Measurements from ENCODE around the gene JDP2.
"Not testable (repeated sequence)": the region's sequence is repeated elsewhere in the genome, so short reads cannot be mapped to it uniquely, and the experiment has no call there.

Gene JDP2, protein sequence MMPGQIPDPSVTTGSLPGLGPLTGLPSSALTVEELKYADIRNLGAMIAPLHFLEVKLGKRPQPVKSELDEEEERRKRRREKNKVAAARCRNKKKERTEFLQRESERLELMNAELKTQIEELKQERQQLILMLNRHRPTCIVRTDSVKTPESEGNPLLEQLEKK

DNA sequence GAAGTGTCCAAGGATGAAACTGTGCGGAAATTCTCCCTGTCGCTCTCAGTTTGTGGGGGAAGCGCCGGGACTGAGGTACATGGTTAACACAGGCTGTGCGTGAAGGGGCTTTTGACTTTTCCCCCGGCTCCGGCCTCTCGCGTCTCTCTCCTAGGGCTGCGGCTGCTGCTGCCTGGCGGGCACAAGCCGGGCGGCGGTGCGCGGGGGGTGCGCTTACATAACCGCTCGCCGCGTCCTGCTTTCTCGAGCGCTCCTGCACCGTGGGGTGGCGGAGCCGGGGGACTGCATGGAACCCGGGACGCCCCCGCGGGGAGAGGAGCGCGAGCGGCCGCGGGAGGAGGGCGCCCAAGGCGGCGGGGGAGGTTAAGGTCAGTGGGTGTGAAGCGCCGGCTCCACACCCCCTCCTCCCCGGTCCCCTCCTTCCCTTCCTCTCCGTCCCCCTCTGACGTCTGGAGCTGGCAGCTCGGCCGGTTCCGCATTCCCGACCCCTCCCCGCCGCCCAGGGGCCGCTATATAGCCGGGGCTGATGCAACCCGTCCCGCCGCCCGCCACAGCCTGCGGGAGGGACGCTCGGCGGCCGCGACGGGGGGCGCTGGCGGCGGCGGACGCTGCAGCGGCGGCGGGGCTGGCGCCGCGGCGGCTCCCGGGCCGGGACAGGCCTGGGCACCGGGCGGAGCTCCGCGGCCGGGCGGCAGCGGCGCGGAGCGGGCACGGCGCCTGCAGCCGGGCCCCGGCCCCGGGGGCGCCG, at the start of gene JDP2:
Gene JDP2 (plus strand): TSS at position 541 of the 748 bp plus-strand sequence. CDS start 9,899 bp downstream, outside the sequence.
- peak; percentile 24 for DNase-seq

DNA sequence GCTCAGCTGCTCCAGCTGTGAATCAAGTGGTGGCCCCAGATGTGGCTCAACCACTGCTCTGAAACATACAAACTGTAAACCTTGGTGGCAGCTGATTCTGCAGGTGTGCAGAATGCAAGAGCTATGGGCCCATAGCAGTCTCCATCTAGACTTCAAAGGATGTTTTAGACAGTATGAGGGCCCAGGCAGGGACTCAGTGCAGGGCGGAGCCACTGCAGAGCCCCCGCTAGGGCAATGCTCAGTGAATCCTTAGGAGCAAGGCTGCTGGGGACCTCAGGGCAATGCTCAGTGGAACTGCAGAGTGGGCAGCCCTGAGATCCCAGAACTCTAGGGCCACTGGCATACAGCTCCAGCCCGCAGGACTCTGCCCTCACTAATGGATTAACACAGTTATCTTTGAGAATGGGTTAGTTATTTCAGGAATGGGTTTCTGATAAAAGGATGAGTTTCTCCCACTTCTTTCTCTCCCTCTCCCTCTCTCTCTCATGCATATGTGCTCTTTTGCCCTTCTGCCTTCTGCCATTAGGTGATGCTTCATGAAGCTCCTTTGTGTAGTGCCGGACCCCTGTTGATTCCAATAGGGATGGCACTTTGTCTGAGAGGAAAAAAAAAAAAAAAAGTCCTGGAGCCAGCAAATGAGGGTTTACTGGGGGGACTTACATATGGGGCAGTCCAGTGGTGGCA, 48.4 kb upstream of the JDP2 start:
- no peak for DNase-seq

- DNase-seq = no peak
These were observed 47.9 kb upstream of the JDP2 start for GRCh38 chr14:75379930-75380270.

DNA sequence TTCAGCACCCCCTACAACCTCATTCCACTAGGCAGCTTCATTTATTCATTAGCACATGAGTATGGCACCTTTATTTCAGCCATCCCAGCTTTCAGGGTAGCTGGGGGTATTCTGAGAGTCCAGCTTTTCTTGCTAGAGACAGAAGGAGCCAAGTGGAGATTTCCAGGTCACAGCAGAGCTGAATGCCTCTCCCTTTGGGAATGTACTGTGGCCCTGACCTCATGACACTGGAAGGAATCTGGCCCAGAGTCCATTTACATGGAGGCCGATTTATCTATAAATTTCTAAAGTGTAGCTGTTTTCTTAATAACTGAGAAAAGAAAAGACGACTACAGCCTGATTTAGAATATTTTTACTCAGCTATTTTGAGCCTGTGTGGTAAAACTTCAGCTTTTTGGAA, 47.2 kb upstream of the JDP2 start:
- DNase-seq = no peak

DNA sequence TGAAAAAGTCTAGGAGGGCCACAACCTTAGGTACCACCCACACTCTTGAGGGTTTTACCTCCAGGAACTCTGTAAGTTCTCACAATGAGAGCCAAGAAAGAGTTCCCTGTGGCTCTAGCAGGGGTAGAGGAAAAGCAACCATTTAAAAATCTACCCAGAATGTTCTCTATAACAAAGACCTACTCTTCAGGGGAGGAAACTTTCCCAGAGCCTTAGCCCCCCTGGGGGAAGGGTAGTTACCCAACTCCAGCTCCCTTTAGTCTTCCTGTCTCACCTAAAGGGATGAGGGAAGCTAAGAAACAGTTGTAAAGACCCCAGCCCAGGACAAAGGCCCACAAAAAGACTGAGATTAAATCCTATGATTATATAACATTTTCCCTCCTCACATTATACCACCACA, 46.2 kb upstream of the JDP2 start:
- no peak for DNase-seq

DNA sequence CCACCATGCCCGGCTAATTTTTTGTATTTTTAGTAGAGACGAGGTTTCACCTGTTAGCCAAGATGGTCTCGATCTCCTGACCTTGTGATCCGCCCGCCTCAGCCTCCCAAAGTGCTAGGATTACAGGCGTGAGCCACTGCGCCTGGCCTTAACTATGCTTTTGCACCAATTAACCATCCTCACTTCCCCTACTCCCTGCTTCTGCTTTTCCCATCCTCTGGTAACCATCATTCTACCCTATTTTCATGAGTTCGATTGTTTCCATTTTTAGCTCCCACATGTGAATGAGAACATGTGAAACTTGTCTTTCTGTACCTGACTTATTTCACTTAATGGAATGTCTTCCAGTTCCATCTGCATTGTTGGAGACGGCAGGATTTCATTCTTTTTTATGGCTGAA, 44.6 kb upstream of the JDP2 start:
- DNase-seq = not testable (repeated sequence)

DNA sequence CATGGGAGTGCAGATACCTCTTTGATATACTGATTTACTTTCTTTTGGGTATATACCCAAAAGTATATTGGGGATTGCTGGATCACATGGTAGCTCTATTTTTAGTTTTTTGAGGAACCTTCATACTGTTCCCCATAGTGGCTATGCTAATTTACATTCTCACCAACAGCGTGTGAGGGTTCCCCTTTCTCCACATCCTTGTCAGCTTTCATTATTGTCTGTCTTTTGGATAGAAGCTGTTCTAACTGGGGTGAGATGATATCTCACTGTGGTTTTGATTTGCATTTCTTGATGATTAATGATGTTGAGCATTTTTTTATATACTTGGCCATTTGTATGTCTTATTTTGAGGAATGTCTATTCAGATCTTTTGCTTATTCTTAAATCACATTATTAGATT, 44.1 kb upstream of the JDP2 start:
- no peak for DNase-seq

DNA sequence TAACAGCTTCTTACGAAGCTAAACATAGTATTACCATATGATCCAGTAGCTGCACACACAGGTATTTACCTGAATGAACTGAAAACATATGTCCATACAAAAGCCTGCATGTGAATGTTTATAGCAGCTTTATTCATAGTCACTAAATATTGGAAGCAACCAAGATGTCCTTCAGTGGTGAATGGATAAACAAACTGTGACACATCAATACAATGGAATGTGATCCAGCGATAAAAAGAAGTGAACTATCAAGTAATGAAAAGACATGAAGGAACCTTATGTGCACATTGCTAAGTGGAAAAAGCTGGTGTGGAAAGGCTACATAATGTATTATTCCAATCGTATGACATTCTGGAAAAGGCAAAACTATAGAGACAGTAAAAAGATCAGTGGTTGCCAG, 38.1 kb upstream of the JDP2 start:
- no peak for DNase-seq

GRCh38 chr14:75390183-75390582, 37.6 kb upstream of the JDP2 start:
- DNase-seq = no peak

- no peak for DNase-seq
These were observed 35.9 kb upstream of the JDP2 start for GRCh38 chr14:75391953-75392352.

- no peak for DNase-seq
These were observed 34.9 kb upstream of the JDP2 start for GRCh38 chr14:75392686-75393641.

- no peak for DNase-seq
These were observed 34.0 kb upstream of the JDP2 start for GRCh38 chr14:75393794-75394193.

DNA sequence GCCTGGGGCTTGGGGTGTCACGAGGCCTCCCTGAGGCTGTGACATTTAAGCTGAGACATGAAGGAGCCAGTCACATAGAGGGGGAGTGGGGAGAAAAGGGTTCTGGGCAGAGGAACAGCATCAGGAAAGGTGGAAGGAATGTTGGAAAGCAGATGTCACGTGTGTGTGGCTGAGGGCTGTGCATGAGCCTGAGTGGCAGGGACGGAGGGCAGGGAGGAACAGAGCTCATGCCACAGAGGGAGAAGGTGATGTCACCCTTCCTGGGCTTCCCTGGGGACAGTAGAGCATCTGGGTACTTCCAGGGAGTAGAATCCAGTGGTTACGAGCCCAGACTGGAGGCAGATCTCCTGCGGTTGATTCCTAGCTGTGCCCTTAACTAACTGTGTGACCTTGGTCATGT, 32.0 kb upstream of the JDP2 start:
- DNase-seq = no peak

- DNase-seq = no peak
These were observed 28.5 kb upstream of the JDP2 start for GRCh38 chr14:75399321-75399720.

DNA sequence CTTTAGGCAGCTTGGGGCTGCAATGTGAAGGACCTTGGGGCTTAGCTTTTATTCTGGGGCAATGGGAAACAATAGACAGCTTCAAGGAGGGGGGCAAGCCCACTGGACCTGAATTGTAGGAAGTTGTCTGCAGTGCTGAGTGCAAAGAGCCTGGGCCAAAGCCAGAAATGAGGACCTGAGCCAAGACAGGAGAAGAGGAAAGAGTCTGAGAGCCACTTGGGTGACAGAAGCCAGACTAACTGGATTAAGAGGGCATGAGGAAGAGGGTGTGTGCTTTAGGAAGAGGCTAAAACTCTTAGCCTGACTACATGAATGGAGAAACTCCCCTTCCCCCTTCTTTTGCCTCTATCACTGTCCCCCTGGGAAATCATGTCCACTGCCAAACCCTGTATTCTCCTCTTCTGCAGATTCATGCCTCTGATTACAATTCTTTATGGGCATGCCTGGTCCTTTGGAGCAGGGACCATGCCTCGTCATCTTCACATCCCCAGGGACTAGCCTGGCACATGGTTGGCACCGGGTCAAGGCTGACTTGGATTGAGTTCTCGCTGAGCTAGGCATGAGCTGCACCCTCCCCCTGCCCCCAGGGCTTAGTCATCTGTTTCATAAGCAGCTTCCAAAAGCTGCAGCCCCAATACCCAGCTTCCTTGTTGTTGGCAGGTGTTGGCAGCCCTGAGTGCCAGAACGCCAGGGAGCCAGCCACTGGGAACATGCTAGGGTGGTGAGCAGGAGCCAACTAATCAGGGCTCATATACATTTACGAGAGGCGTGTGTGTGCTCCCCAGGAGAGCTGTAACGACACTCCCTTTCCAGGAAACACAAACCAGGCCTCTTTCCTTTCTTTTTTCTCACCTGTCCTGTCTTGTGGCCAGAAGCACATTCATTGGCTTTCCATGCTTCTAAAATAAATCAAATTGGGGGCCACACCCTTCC, 27.7 kb upstream of the JDP2 start:
- DNase-seq = no peak

- DNase-seq = no peak
These were observed 26.5 kb upstream of the JDP2 start for GRCh38 chr14:75401361-75401760.

DNA sequence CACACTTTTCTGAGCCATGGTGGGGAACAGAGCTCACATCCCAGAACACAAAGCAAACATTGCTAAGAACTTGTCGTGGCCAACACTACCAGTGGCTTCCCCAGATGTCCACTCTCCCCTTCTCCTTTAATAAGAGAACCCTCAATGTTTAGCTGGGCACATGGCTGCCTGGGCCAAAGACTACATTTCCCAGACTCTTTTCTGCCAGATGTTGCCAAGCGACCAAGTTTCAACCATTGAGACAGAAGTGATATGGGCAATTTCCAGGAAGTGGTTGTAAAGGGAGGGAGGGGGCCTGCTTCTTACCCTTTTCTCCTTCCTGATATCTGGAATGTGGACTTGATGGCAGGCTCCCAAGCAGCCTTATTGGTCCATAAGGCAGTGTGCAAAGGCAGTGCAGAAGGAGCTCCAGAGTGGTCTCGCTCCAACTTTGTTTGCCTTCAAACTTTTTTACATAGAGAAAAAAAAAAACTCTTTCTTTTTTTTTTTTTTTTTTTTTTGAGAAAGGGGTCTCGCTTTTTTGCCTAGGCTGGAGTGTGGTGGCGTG, 24.9 kb upstream of the JDP2 start:
- no peak for DNase-seq

DNA sequence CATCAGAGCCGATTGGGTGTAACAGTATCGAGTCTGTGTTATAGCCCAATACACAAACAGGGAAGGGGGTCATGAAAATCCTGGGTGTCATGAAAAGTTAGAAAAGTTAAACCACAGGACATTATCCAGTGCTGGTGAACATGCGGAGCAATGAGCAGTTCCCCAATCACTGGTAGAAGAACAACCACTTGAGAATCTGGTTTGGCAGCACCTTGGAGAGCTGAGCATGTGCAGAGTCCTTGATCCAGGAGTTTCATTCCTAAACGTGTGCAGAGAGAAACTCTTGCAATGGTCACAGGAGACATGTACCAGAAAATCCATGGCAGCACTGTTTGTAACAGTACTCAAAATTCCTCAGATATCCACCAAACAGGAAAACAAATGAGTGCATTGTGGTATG, 23.0 kb upstream of the JDP2 start:
- no peak for DNase-seq

DNA sequence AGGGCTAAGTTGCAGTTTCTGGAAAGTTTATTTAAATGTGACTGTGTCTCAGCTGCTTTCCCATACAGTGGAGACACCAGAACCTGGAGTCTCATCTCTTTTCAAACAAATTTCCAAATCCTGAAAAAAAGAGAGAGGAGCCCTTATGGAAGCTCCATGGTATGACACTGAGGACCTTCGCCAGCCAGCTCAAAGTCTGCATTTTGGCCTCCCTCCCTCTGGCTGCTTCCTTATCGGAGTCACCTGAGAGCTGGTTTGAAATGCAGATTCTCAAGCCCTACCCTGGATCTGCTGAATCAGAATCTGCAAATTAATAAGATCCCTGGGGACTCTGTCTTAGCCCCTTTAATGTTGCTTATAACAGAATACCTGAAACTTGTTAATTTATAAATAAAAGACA, 21.7 kb upstream of the JDP2 start:
- DNase-seq = no peak

DNA sequence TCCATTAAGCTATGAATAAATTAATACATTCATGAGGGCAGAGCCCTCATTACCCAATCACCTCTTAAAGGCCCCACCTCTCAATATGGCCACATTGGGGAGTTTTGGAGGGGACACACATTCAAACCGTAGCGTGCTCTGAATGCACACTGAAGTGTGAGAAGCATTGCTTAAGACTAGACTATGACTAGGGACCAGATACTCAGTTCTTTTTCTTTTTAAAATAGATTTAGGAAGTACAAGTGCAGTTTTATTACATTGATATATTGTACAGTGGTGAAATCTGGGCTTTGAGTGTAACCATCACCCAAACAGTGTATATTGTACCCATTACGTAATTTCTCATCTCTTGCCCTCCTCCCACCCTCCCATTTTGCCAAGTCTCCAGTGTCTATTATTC, 21.0 kb upstream of the JDP2 start:
- no peak for DNase-seq

- DNase-seq = no peak
These were observed 18.3 kb upstream of the JDP2 start for GRCh38 chr14:75409316-75410205.
